H1 (cell line): Measurements from ENCODE around the gene GABARAPL1. TPM values are rescaled to one million over a fixed set of nuclear protein-coding genes. Genes with fewer than 3 reads are reported as not detected.

Source experiments
- CTCF ChIA-PET: fragments of 300-600 bp; sonication (Branson Sonifier 250); formaldehyde crosslinking; loops from one replicate; lab custom pipeline; 2021; ENCODE audit not compliant: partially characterized antibody; lab: Charles Lee
- POLR2A ChIA-PET: fragments of 300-600 bp; sonication (Branson Sonifier 250); formaldehyde crosslinking; loops from one replicate; lab custom pipeline; 2021; ENCODE audit warnings: inconsistent platforms; ENCODE audit not compliant: partially characterized antibody; lab: Charles Lee
- DNase-seq, 2 experiments: peaks; one replicate each; pipeline versions ENCODE4 v3.0.0 to v3.0.0-alpha.2; 2010 to 2022; ENCODE audit warnings: low spot score in 2 of 2, low read depth in 1 of 2, mixed read lengths in 1 of 2
- FAIRE-seq: peaks from 2 replicates; lab custom pipeline; 2011; peaks lifted over from hg19 to GRCh38; lab: Jason Lieb, UNC
- H2AFZ ChIP-seq: 2 replicates; pipeline ENCODE4 v1.8.1; 2012; ENCODE audit warnings: low read length, inconsistent platforms
- H2AK5ac ChIP-seq: 2 replicates; pipeline ENCODE4 v1.6.1; 2013; ENCODE audit warnings: low read depth, low read length
- H2BK120ac ChIP-seq: replicated peaks from 2 replicates; pipeline ENCODE3; 2013; ENCODE audit warnings: low read depth, low read length, inconsistent platforms
- H2BK12ac ChIP-seq: 2 replicates; pipeline ENCODE4 v1.6.1; 2013; ENCODE audit warnings: low read depth, low read length
- H2BK15ac ChIP-seq: 2 replicates; pipeline ENCODE4 v1.6.1; 2013; ENCODE audit warnings: low read length
- H2BK20ac ChIP-seq: 2 replicates; pipeline ENCODE4 v1.6.1; 2013; ENCODE audit warnings: low read length
- H2BK5ac ChIP-seq: 2 replicates; pipeline ENCODE4 v1.6.1; 2013; ENCODE audit warnings: low read depth, low read length
- H3K14ac ChIP-seq: 2 replicates; pipeline ENCODE4 v1.6.1; 2013; ENCODE audit warnings: inconsistent platforms; ENCODE audit not compliant: insufficient read length
- H3K18ac ChIP-seq: 2 replicates; pipeline ENCODE4 v1.6.1; 2013; ENCODE audit warnings: low read length; ENCODE audit errors: extremely low read depth
- H3K23ac ChIP-seq: 2 replicates; pipeline ENCODE4 v1.6.1; 2013; ENCODE audit warnings: inconsistent platforms; ENCODE audit not compliant: insufficient read length
- H3K23me2 ChIP-seq: 2 replicates; pipeline ENCODE4 v1.6.1; 2013; ENCODE audit warnings: low read depth, low read length
- H3K27ac ChIP-seq: 2 replicates; pipeline ENCODE4 v1.6.1; 2011; ENCODE audit warnings: low read depth, low read length, inconsistent platforms
- H3K27me3 ChIP-seq, 4 experiments: replicated peaks in 1 of 4; 1 replicate in 1 of 4; 2 replicates in 3 of 4; pipeline versions ENCODE4 v1.6.1 to v1.8.1; 2011 to 2013; ENCODE audit warnings: low read length in 3 of 4, mild to moderate bottlenecking in 3 of 4, inconsistent platforms in 2 of 4, mixed read lengths in 2 of 4, moderate library complexity in 1 of 4; ENCODE audit not compliant: control insufficient read depth in 3 of 4, insufficient read depth in 3 of 4; ENCODE audit errors: extremely low read depth in 1 of 4
- H3K36me3 ChIP-seq, 4 experiments: 2 replicates each; pipeline versions ENCODE4 v1.6.1 to v1.8.1; 2011 to 2013; ENCODE audit warnings: mild to moderate bottlenecking in 4 of 4, low read length in 3 of 4, moderate library complexity in 2 of 4, control low read depth in 1 of 4, inconsistent platforms in 1 of 4; ENCODE audit not compliant: insufficient read depth in 4 of 4, control insufficient read depth in 2 of 4
- H3K4ac ChIP-seq: replicated peaks from 2 replicates; pipeline ENCODE3; 2013; ENCODE audit warnings: low read length, low read depth, mixed read lengths, inconsistent platforms; ENCODE audit not compliant: insufficient read length
- H3K4me1 ChIP-seq, 4 experiments: replicated peaks in 1 of 4; 1 replicate in 1 of 4; 2 replicates in 3 of 4; pipeline versions ENCODE4 v1.6.1 to v1.8.1; 2011 to 2013; ENCODE audit warnings: low read length in 3 of 4, inconsistent platforms in 2 of 4, mixed read lengths in 1 of 4; ENCODE audit not compliant: insufficient read depth in 4 of 4, control insufficient read depth in 3 of 4
- H3K4me2 ChIP-seq, 2 experiments: 2 replicates each; pipeline versions ENCODE4 v1.6.1 to v1.8.1; 2011 to 2013; ENCODE audit warnings: low read depth in 2 of 2, low read length in 2 of 2, control low read depth in 1 of 2, inconsistent platforms in 1 of 2, mild to moderate bottlenecking in 1 of 2; ENCODE audit not compliant: insufficient read depth in 1 of 2
- H3K4me3 ChIP-seq, 4 experiments: fragments of 200-600, 300-600 bp in 1 of 4; sonication (generic), shearing (Covaris generic), sonication (Bioruptor Twin) in 1 of 4; 2 replicates each; pipeline versions ENCODE4 v1.5.1 to v1.8.1; 2011 to 2016; ENCODE audit warnings: low read length in 4 of 4, low read depth in 3 of 4, control low read depth in 2 of 4, inconsistent platforms in 2 of 4, mild to moderate bottlenecking in 2 of 4, mixed read lengths in 1 of 4, moderate library complexity in 1 of 4; ENCODE audit not compliant: insufficient read depth in 2 of 4; ENCODE audit errors: extremely low read depth in 1 of 4
- H3K56ac ChIP-seq: replicated peaks from 2 replicates; pipeline ENCODE3; 2013; ENCODE audit warnings: low read depth, mild to moderate bottlenecking, mixed read lengths, low read length, inconsistent platforms; ENCODE audit not compliant: insufficient read length
- H3K79me1 ChIP-seq: 2 replicates; pipeline ENCODE4 v1.6.1; 2013; ENCODE audit warnings: low read depth, low read length, control low read depth
- H3K79me2 ChIP-seq, 2 experiments: 2 replicates each; pipeline versions ENCODE4 v1.6.1 to v1.8.1; 2012 to 2013; ENCODE audit warnings: low read length in 2 of 2, mild to moderate bottlenecking in 2 of 2, inconsistent platforms in 1 of 2; ENCODE audit not compliant: insufficient read depth in 2 of 2, control insufficient read depth in 1 of 2
- H3K9ac ChIP-seq, 4 experiments: replicated peaks in 1 of 4; 1 replicate in 1 of 4; 2 replicates in 3 of 4; pipeline versions ENCODE4 v1.6.1 to v1.8.1; 2011 to 2013; ENCODE audit warnings: low read depth in 3 of 4, low read length in 3 of 4, control low read depth in 2 of 4, mild to moderate bottlenecking in 2 of 4, moderate library complexity in 2 of 4, inconsistent platforms in 1 of 4; ENCODE audit errors: extremely low read depth in 1 of 4
- H3K9me3 ChIP-seq, 2 experiments: 2 replicates each; pipeline versions ENCODE4 v1.6.1 to v1.8.1; 2012 to 2013; ENCODE audit warnings: mild to moderate bottlenecking in 2 of 2, moderate library complexity in 2 of 2, control low read depth in 1 of 2, inconsistent platforms in 1 of 2, low read depth in 1 of 2, low read length in 1 of 2, mixed read lengths in 1 of 2; ENCODE audit not compliant: insufficient read depth in 2 of 2
- H4K20me1 ChIP-seq, 2 experiments: replicated peaks in 1 of 2; 2 replicates each; pipeline versions ENCODE3 to v1.8.1; 2011 to 2013; ENCODE audit warnings: inconsistent platforms in 2 of 2, low read length in 2 of 2, mild to moderate bottlenecking in 1 of 2; ENCODE audit not compliant: insufficient read depth in 2 of 2, control insufficient read depth in 1 of 2
- H4K5ac ChIP-seq: 2 replicates; pipeline ENCODE4 v1.6.1; 2013; ENCODE audit warnings: low read length, low read depth, mixed read lengths, inconsistent platforms; ENCODE audit not compliant: insufficient read length
- H4K8ac ChIP-seq: 2 replicates; pipeline ENCODE4 v1.8.0; 2013; ENCODE audit warnings: mild to moderate bottlenecking, moderate library complexity, low read length, inconsistent platforms; ENCODE audit not compliant: insufficient read depth; ENCODE audit errors: extremely low read depth
- H4K91ac ChIP-seq: replicated peaks from 2 replicates; pipeline ENCODE3; 2013; ENCODE audit warnings: low read length, mixed read lengths, inconsistent platforms; ENCODE audit not compliant: insufficient read length
- NANOG ChIP-seq: IDR thresholded peaks from 2 replicates; pipeline ENCODE4 v1.6.1; 2011; ENCODE audit warnings: low read length, low read depth, mild to moderate bottlenecking, inconsistent platforms; ENCODE audit not compliant: insufficient read depth, poor library complexity, severe bottlenecking
- PHF8 ChIP-seq: fragments of 200-600 bp; sonication (generic); conservative IDR thresholded peaks from 2 replicates; pipeline ENCODE4 v1.7.1; 2012; ENCODE audit warnings: low read depth, mild to moderate bottlenecking, inconsistent platforms, low read length, moderate library complexity
- RFX5 ChIP-seq: IDR thresholded peaks from 2 replicates; pipeline ENCODE4 v1.6.1; 2011; ENCODE audit warnings: low read depth, low read length, improper control_type of control experiment, borderline replicate concordance
- SP1 ChIP-seq: IDR thresholded peaks from 2 replicates; pipeline ENCODE4 v1.6.1; 2011; ENCODE audit warnings: low read depth, low read length
- SUZ12 ChIP-seq: fragments of 200-600 bp; sonication (generic); IDR thresholded peaks from 2 replicates; pipeline ENCODE4 v1.6.1; 2012; ENCODE audit warnings: mild to moderate bottlenecking, inconsistent platforms, low read length, moderate library complexity, mixed read lengths
- WGBS, 2 experiments: shearing (Covaris generic) in 1 of 2; methylation state at CpG; one replicate each; pipeline versions ENCODE4 v1.1.6 to v1.1.7; 2013 to 2015; ENCODE audit warnings: low lambda C conversion rate in 2 of 2, mixed read lengths in 2 of 2, inconsistent platforms in 1 of 2, low coverage in 1 of 2, missing lambda C conversion rate in 1 of 2; ENCODE audit not compliant: insufficient replicate concordance in 2 of 2, insufficient coverage in 1 of 2, insufficient read length in 1 of 2; ENCODE audit errors: extremely low coverage in 1 of 2, missing lambda C conversion rate in 1 of 2; 5-methylcytosine and 5-hydroxymethylcytosine counted together
- polyA plus RNA-seq, 7 experiments: library from polyadenylated mRNA; depleted of rRNA in 3 of 7; stranded (reverse) in 5 of 7; unstranded in 2 of 7; fragments of >200 nt in 5 of 7; fragments of 200-250 nt in 2 of 7; gene quantifications; 1 replicate in 5 of 7; 2 replicates in 1 of 7; 4 replicates in 1 of 7; pipeline versions ENCODE4 v1.2.1 to v1.2.3, GENCODE V29; 2011 to 2013; ENCODE audit warnings: missing spikeins in 2 of 7, mixed read lengths in 2 of 7
- total RNA-seq: library from RNA; stranded (reverse); fragmentation: NEBNext Ultra II Directional; extraction: Animal tissue kit (Norgen Biotek cat#: 25700); gene quantifications from 2 replicates; pipeline ENCODE4 v1.2.1, GENCODE V29; 2021

GABARAPL1 gene
- total and polyA plus RNA-seq, 2 of the 8 experiments (the other 6 are each of a cell fraction or from before 2014, with no cell fraction given): 56.1 to 87.9 TPM

DNA sequence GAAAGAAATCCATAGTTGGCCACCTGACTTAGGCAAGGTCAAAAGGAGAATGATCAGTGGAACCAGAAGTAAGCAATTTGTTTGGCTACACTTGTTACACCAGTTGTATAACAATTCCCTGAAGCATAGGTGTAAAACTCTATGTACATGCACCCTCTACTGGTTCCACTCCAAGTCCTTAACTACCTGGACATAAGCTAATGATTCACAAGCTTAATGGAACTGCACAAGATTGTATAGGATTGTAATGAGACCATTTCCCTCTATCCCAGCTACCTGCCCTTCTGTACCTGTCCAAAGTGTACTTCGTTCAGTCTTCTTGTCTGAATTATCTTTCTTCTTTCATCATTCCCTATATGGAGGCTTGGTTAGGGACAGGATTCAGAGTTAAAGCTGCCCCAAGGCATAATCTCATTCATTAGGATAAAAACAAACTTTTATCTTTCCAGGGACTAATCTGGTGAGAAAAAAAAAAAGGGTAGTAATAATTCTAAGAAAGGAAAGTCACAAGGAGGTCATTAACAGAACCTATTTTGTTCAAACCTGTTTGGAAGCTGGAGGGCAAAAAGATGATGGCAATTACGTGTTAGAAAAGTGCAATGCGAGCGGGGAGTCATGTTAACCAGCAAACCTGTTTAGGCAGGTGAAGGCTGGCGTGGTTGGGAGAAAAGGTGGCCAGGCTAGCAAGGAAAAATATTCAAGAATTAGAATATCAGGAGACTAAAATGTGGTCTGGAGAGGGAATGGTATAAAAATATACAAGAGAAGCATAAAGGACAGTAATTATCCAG is 36.6 kb upstream of the GABARAPL1 start:
- H4K8ac ChIP-seq: no peak overlapping the region
- no peak overlapping the region for H4K5ac ChIP-seq
- no peak overlapping the region for H3K18ac ChIP-seq
- H3K27me3 ChIP-seq: no peaks in the 10 kb centered on the region
- H3K9me3 ChIP-seq: no peaks in the 10 kb centered on the region
- H2AFZ ChIP-seq: no peak overlapping the region
- no peak overlapping the region for H2BK15ac ChIP-seq
- H3K36me3 ChIP-seq: no peaks in the 10 kb centered on the region
- H2AK5ac ChIP-seq: no peak overlapping the region
- no peak overlapping the region for H3K14ac ChIP-seq
- H3K4me1 ChIP-seq: no peaks in the 10 kb centered on the region
- no peak overlapping the region for H3K4me3 ChIP-seq
- 93% methylated on average over 5 of the region's 5 CpGs; no CpG with 5 or more reads in 1 of the 2 experiments for WGBS, 2 experiments
- H3K9ac ChIP-seq: no peak overlapping the region
- H3K56ac ChIP-seq: no peak overlapping the region
- H2BK120ac ChIP-seq: no peak overlapping the region
- DNase-seq (no peak), FAIRE-seq (no peak)
- H2BK12ac ChIP-seq: no peak overlapping the region
- H3K27ac ChIP-seq: no peak overlapping the region
- ChIA-PET CTCF (interaction anchor here (0.5 to 2.6 kb wide), 5 partner anchors 14 to 60 kb away, joined by 3 to 10 read pairs (median 3); no protein-coding TSS in a partner anchor), POLR2A (interaction anchor here (1.5 kb wide), 1 partner anchor 23 kb away, joined by 5 read pairs; no protein-coding TSS in a partner anchor)
- no peak overlapping the region for H4K91ac ChIP-seq
- no peak overlapping the region for H3K4me2 ChIP-seq
- no peaks in the 10 kb centered on the region for H3K79me1 ChIP-seq
- H3K79me2 ChIP-seq: no peaks in the 10 kb centered on the region
- no peaks in the 10 kb centered on the region for H4K20me1 ChIP-seq
- no peak overlapping the region for H3K23ac ChIP-seq
- TF ChIP-seq SP1 (no peak), RFX5 (no peak), SUZ12 (no peak), PHF8 (no peak), NANOG (no peak)
- no peaks in the 10 kb centered on the region for H3K23me2 ChIP-seq
- H2BK20ac ChIP-seq: no peak overlapping the region
- no peak overlapping the region for H3K4ac ChIP-seq
- no peak overlapping the region for H2BK5ac ChIP-seq
